HEK293T (cell line): ENCODE measurements around the gene CD79B.
"Not testable (repeated sequence)": the region's sequence is repeated elsewhere in the genome, so short reads cannot be mapped to it uniquely, and the experiment has no call there.

ENCODE experiments used
- ARNT ChIP-seq: fragments of 450-650 bp; IDR thresholded peaks from 2 replicates; pipeline ENCODE4 v1.6.1; 2017; ENCODE audit warnings: mild to moderate bottlenecking
- BHLHE40 ChIP-seq: fragments of 450-650 bp; IDR thresholded peaks from 2 replicates; pipeline ENCODE4 v1.6.1; 2016; ENCODE audit warnings: mild to moderate bottlenecking, moderate library complexity, borderline replicate concordance
- CTBP1 ChIP-seq: fragments of 450-650 bp; IDR thresholded peaks from 2 replicates; pipeline ENCODE4 v1.6.1; 2016; ENCODE audit warnings: borderline replicate concordance
- ELF4 ChIP-seq: fragments of 450-650 bp; IDR thresholded peaks from 2 replicates; pipeline ENCODE4 v1.6.1; 2017; ENCODE audit warnings: antibody characterized with exemption
- FOXA1 ChIP-seq: fragments of 450-650 bp; IDR thresholded peaks from 2 replicates; pipeline ENCODE4 v1.6.1; 2016; ENCODE audit warnings: mild to moderate bottlenecking
- FOXK2 ChIP-seq: fragments of 450-650 bp; IDR thresholded peaks from 2 replicates; pipeline ENCODE4 v1.6.1; 2016; ENCODE audit warnings: mild to moderate bottlenecking
- FOXM1 ChIP-seq: fragments of 450-650 bp; IDR thresholded peaks from 2 replicates; pipeline ENCODE4 v1.6.1; 2017; ENCODE audit warnings: mild to moderate bottlenecking, borderline replicate concordance
- HDGF ChIP-seq: fragments of 450-650 bp; IDR thresholded peaks from 2 replicates; pipeline ENCODE4 v1.6.1; 2017; ENCODE audit warnings: antibody characterized with exemption, borderline replicate concordance
- L3MBTL2 ChIP-seq: fragments of 450-650 bp; conservative IDR thresholded peaks from 2 replicates; pipeline ENCODE4 v1.6.1; 2016; ENCODE audit warnings: mild to moderate bottlenecking
- LEF1 ChIP-seq: fragments of 450-650 bp; IDR thresholded peaks from 2 replicates; pipeline ENCODE4 v1.6.1; 2017; ENCODE audit warnings: mild to moderate bottlenecking, borderline replicate concordance
- NFRKB ChIP-seq: fragments of 450-650 bp; IDR thresholded peaks from 2 replicates; pipeline ENCODE4 v1.6.1; 2016; ENCODE audit warnings: mild to moderate bottlenecking, moderate library complexity
- SP1 ChIP-seq: fragments of 450-650 bp; IDR thresholded peaks from 2 replicates; pipeline ENCODE4 v1.6.1; 2017
- SUZ12 ChIP-seq: fragments of 450-650 bp; IDR thresholded peaks from 2 replicates; pipeline ENCODE4 v1.6.1; 2016; ENCODE audit warnings: mild to moderate bottlenecking

DNA sequence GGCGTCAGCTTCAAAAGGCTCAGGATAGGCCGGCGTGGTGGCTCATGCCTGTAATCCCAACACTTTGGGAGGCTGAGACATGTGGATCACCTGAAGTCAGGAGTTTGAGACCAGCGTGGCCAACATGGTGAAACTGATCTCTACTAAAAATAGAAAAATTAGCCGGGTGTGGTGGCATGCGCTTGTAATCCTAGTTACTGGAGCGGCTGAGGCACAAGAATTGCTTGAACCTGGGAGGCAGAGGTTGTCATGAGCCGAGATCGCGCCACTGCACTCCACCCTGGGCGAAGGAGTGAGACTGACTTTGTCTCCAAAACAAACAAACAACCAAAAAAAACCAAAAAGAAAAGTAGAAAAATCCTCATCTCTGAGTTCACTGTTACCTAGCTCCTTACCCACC lies 47.0 kb downstream of the CD79B start:
- not testable (repeated sequence) for TF ChIP-seq SP1, FOXA1, NFRKB, FOXM1, ELF4, HDGF, SUZ12, CTBP1, BHLHE40, FOXK2, ARNT, LEF1, L3MBTL2
